MCF 10A (cell line): ENCODE results near the gene MUC5AC. TPM values are rescaled to one million over a fixed set of nuclear protein-coding genes. Genes with fewer than 3 reads are reported as not detected.

Source experiments
- BruUV-seq: library from RNA; stranded (reverse); fragments of 400-500 nt; replicated peaks from 2 replicates; lab custom pipeline; 2021; lab: Mats Ljungman, UMichigan
- CTCF ChIA-PET: fragments of 300-600 bp; sonication (Branson Sonifier 250); formaldehyde crosslinking; extraction: SDS; loops from one replicate; lab custom pipeline; 2021; ENCODE audit warnings: antibody characterized with exemption, inconsistent platforms; lab: Yijun Ruan, JAX
- POLR2A ChIA-PET: fragments of 300-600, 350-650 bp; sonication (Branson Sonifier 250); formaldehyde crosslinking; extraction: SDS; loops from one replicate; lab custom pipeline; 2020; ENCODE audit warnings: antibody characterized with exemption, inconsistent platforms; lab: Yijun Ruan, JAX
- DNase-seq: peaks from one replicate; pipeline ENCODE4 v3.0.0-alpha.2; 2018; ENCODE audit not compliant: unreplicated experiment
- H3K27ac Mint-ChIP-seq: one replicate; pipeline ENCODE4 v1.8.0; 2022; ENCODE audit warnings: mild to moderate bottlenecking, low read depth, mixed read lengths; ENCODE audit not compliant: unreplicated experiment
- H3K27me3 Mint-ChIP-seq: one replicate; pipeline ENCODE4 v1.8.0; 2022; ENCODE audit warnings: mixed read lengths; ENCODE audit not compliant: insufficient read depth, unreplicated experiment
- H3K36me3 Mint-ChIP-seq: one replicate; pipeline ENCODE4 v1.8.0; 2022; ENCODE audit warnings: mild to moderate bottlenecking, moderate library complexity, mixed read lengths; ENCODE audit not compliant: insufficient read depth, unreplicated experiment
- H3K4me1 Mint-ChIP-seq: one replicate; pipeline ENCODE4 v1.8.0; 2022; ENCODE audit warnings: mixed read lengths; ENCODE audit not compliant: insufficient read depth, unreplicated experiment
- H3K4me3 Mint-ChIP-seq: one replicate; pipeline ENCODE4 v1.8.0; 2022; ENCODE audit warnings: mild to moderate bottlenecking, moderate library complexity, mixed read lengths; ENCODE audit not compliant: unreplicated experiment
- H3K9me3 Mint-ChIP-seq: one replicate; pipeline ENCODE4 v1.8.0; 2022; ENCODE audit warnings: mixed read lengths; ENCODE audit not compliant: unreplicated experiment
- intact Hi-C: fragments of 100-400 bp; cut with micrococcal nuclease; formaldehyde crosslinking; loops from 2 replicates; pipeline ENCODE4 v1.14.1; 2022
- total RNA-seq: library from RNA; stranded (reverse); gene quantifications from 2 replicates; pipeline ENCODE4 v1.2.3, GENCODE V29; 2022
- TF ChIP-seq, protein P1 (sequence below): fragments of 200-600 bp; IDR thresholded peaks from one replicate; pipeline ENCODE4 v1.8.0; 2022; ENCODE audit warnings: antibody characterized with exemption, mild to moderate bottlenecking; ENCODE audit not compliant: unreplicated experiment

MUC5AC gene
- total RNA-seq, 1 experiment from 2014 or later: not detected

DNA sequence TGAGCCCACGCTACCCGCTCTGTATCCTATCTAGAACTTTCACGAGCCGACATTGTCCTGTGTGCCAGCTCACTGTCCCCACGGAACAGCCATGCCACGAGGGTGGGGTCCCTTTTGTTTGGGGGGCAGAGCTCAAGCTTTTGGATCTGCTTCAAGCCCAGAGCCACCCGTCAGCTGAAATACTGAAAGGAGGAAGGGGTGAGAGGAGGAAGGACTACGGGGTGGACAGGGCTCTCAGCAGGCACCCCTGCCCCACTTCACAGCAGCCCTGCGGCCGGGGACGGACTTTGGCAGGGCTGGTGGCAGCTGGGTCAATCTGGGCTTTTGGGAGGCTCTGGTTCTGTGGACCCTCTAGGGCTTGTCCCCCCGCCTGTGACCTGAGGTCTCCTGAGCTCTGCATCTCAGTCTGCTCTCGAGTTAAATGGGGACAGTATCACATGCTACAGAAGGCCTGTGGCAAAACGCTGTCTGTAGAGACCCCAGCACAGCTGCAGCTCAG is 30.0 kb upstream of the MUC5AC start:
- POLR2A ChIA-PET: no interaction called here
- no peak overlapping the region for H3K27ac Mint-ChIP-seq
- intact Hi-C loops: no loop called here
- H3K36me3 Mint-ChIP-seq: no peaks in the 10 kb centered on the region
- peaks cover 18% of the 10 kb centered on the region for H3K9me3 Mint-ChIP-seq
- H3K27me3 Mint-ChIP-seq: peaks cover 48% of the 10 kb centered on the region
- no peak for DNase-seq
- CTCF ChIA-PET: interaction anchor here (0.6 kb wide), 1 partner anchor 835 kb away, joined by 3 read pairs; no protein-coding TSS in a partner anchor
- TF ChIP-seq, protein P1, sequence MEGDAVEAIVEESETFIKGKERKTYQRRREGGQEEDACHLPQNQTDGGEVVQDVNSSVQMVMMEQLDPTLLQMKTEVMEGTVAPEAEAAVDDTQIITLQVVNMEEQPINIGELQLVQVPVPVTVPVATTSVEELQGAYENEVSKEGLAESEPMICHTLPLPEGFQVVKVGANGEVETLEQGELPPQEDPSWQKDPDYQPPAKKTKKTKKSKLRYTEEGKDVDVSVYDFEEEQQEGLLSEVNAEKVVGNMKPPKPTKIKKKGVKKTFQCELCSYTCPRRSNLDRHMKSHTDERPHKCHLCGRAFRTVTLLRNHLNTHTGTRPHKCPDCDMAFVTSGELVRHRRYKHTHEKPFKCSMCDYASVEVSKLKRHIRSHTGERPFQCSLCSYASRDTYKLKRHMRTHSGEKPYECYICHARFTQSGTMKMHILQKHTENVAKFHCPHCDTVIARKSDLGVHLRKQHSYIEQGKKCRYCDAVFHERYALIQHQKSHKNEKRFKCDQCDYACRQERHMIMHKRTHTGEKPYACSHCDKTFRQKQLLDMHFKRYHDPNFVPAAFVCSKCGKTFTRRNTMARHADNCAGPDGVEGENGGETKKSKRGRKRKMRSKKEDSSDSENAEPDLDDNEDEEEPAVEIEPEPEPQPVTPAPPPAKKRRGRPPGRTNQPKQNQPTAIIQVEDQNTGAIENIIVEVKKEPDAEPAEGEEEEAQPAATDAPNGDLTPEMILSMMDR: no peak
- no peaks in the 10 kb centered on the region for H3K4me1 Mint-ChIP-seq
- no peak overlapping the region for H3K4me3 Mint-ChIP-seq
- BruUV-seq: no TSS peak

- CTCF ChIA-PET: no interaction called here
- no peak overlapping the region for H3K27ac Mint-ChIP-seq
- POLR2A ChIA-PET: no interaction called here
- peaks cover 20% of the 10 kb centered on the region for H3K9me3 Mint-ChIP-seq
- BruUV-seq: no TSS peak
- DNase-seq: no peak
- no peaks in the 10 kb centered on the region for H3K4me1 Mint-ChIP-seq
- TF ChIP-seq, protein P1: no peak
- H3K27me3 Mint-ChIP-seq: peaks cover 48% of the 10 kb centered on the region
- intact Hi-C loops: no loop called here
- H3K36me3 Mint-ChIP-seq: no peaks in the 10 kb centered on the region
- H3K4me3 Mint-ChIP-seq: no peak overlapping the region
Measured at GRCh38 chr11:1128311-1129142, 29.2 kb upstream of the MUC5AC start.

- H3K36me3 Mint-ChIP-seq: no peaks in the 10 kb centered on the region
- no peak overlapping the region for H3K4me3 Mint-ChIP-seq
- no TSS peak for BruUV-seq
- no peak overlapping the region for H3K27ac Mint-ChIP-seq
- ChIA-PET POLR2A (no interaction called here), CTCF (no interaction called here)
- TF ChIP-seq, protein P1: no peak
- intact Hi-C loops: no loop called here
- H3K9me3 Mint-ChIP-seq: peaks cover 24% of the 10 kb centered on the region
- DNase-seq: no peak
- peaks cover 48% of the 10 kb centered on the region for H3K27me3 Mint-ChIP-seq
- H3K4me1 Mint-ChIP-seq: no peaks in the 10 kb centered on the region
Measured at GRCh38 chr11:1129143-1129610, 28.6 kb upstream of the MUC5AC start.

DNA sequence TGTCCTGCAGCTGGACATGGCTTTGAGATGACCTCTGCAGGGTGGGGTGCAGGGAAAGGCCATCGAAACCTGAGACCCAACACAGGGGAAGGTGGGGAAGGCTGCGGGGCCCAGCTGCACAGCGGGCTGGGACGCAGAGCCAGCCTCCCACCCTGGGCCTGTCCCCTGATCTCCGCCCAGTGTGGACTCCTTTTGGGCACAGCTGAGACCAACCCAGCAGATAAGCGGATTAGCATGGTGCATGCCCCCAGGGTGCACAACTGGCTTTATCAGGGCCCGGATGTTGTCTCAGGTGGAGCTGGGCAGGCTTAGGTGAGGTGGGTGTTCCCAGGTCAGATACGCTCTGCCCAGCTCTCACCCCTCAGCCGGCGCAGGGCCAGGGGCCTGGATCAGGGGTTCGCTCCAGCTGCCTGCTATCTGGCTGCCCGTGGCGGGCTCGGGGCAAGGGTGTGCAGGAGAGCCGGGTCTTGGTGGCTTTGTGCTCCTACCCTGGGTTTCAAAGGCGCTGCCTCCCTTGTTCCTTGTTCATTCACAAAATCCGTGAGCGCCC is 28.1 kb upstream of the MUC5AC start:
- POLR2A ChIA-PET: no interaction called here

More for the DNA sequence above, 28.1 kb upstream of the MUC5AC start:
- no TSS peak for BruUV-seq
- H3K4me3 Mint-ChIP-seq: no peak overlapping the region
- CTCF ChIA-PET: no interaction called here
- no peaks in the 10 kb centered on the region for H3K36me3 Mint-ChIP-seq
- intact Hi-C loops: no loop called here
- no peak overlapping the region for H3K27ac Mint-ChIP-seq
- no peak for DNase-seq
- peaks cover 24% of the 10 kb centered on the region for H3K9me3 Mint-ChIP-seq
- H3K4me1 Mint-ChIP-seq: no peaks in the 10 kb centered on the region
- TF ChIP-seq, protein P1: no peak
- peaks cover 48% of the 10 kb centered on the region for H3K27me3 Mint-ChIP-seq
